Measurements from ENCODE around the gene MYCBP2.

The MYCBP2 gene

DNA sequence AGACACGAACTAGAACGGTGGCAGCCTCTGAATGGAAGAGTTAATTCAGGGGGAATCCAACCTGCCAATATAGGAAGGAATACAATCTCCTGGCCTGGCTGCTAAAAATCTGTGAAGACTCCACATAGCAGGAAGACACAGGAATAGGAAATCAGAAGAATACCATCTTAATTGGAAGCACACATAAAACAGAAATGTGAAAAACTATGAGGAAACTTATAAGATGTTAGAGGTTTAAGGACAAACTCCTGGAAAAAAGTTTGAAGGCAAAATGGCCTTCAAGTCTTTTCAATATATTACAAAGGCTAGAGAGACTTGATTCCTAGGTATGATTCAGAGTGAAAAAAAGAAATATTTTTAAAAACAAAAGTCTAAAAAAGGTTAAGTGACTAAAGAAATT is 221.8 kb downstream of the MYCBP2 start:
- H3K36me3 ChIP-seq (replicated peaks; ENCODE audit: insufficient read depth, low read length): no peaks in the 10 kb centered on the region
- TF ChIP-seq, protein P1, sequence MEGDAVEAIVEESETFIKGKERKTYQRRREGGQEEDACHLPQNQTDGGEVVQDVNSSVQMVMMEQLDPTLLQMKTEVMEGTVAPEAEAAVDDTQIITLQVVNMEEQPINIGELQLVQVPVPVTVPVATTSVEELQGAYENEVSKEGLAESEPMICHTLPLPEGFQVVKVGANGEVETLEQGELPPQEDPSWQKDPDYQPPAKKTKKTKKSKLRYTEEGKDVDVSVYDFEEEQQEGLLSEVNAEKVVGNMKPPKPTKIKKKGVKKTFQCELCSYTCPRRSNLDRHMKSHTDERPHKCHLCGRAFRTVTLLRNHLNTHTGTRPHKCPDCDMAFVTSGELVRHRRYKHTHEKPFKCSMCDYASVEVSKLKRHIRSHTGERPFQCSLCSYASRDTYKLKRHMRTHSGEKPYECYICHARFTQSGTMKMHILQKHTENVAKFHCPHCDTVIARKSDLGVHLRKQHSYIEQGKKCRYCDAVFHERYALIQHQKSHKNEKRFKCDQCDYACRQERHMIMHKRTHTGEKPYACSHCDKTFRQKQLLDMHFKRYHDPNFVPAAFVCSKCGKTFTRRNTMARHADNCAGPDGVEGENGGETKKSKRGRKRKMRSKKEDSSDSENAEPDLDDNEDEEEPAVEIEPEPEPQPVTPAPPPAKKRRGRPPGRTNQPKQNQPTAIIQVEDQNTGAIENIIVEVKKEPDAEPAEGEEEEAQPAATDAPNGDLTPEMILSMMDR (IDR thresholded peaks at IDR 0.05; ENCODE audit: low read length): no peak
- no peak for TF ChIP-seq EZH2 (optimal IDR thresholded peaks at IDR 0.05; ENCODE audit: low read depth, low read length)
- TF ChIP-seq EZH2phosphoT487 (IDR thresholded peaks at IDR 0.05; ENCODE audit: low read length): no peak
- no peaks in the 10 kb centered on the region for H3F3A ChIP-seq (ENCODE audit: insufficient read depth, low read length)
- H3K9me3 ChIP-seq (replicated peaks; ENCODE audit: insufficient read depth, low read length): no peaks in the 10 kb centered on the region
- no peaks in the 10 kb centered on the region for H3K27me3 ChIP-seq (replicated peaks; ENCODE audit: insufficient read depth, low read length)
- H3K9ac ChIP-seq (ENCODE audit: low read length): no peak overlapping the region
- H4K20me1 ChIP-seq (ENCODE audit: insufficient read depth, low read length): no peaks in the 10 kb centered on the region
- H3K9me2 ChIP-seq (replicated peaks; ENCODE audit: insufficient read depth, low read length): no peaks in the 10 kb centered on the region
- no peak overlapping the region for H3K4me3 ChIP-seq (ENCODE audit: low read length)
- H2AFZ ChIP-seq (ENCODE audit: low read length): no peak overlapping the region
- H3K4me2 ChIP-seq (ENCODE audit: low read depth, low read length): no peak overlapping the region
- DNase-seq: no peak
- H3K27ac ChIP-seq (ENCODE audit: low read length): no peak overlapping the region
- H3K4me1 ChIP-seq (ENCODE audit: low read length): no peaks in the 10 kb centered on the region; the same call in 1 of the 2 replicates
- no peaks in the 10 kb centered on the region for H3K79me2 ChIP-seq (ENCODE audit: low read length)

DNA sequence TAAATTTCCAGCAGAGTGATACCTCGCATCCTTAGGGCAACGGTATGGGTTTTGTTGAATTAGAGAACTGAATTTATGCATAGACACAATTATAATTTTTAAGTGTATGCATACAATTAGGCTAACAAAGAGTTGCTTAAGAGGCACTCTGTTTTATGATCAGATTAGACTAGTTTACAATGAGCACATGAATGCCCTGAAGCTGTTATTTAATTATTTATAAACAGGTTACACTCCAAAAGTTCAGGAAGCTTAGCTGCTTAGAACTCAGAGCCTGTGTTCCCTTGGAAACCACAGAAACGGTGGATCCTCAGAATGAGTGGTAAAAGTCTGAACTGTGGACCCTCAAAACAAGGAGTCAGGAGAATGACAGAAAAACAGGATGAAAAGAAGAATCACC is 227.5 kb downstream of the MYCBP2 start:
- Histone ChIP-seq H2AFZ (ENCODE audit: low read length) (no peak overlapping the region), H3K4me1 (ENCODE audit: low read length) (no peaks in the 10 kb centered on the region), H3K36me3 (replicated peaks; ENCODE audit: insufficient read depth, low read length) (0 out of 2 replicates have a peak, but pooled peaks cover 10% of the 10 kb centered on the region), H3K27ac (ENCODE audit: low read length) (no peak overlapping the region), H3F3A (ENCODE audit: insufficient read depth, low read length) (no peaks in the 10 kb centered on the region), H3K79me2 (ENCODE audit: low read length) (no peaks in the 10 kb centered on the region), H3K4me3 (ENCODE audit: low read length) (no peak overlapping the region), H3K9me3 (replicated peaks; ENCODE audit: insufficient read depth, low read length) (no peaks in the 10 kb centered on the region), H3K9ac (ENCODE audit: low read length) (no peak overlapping the region), H4K20me1 (ENCODE audit: insufficient read depth, low read length) (no peaks in the 10 kb centered on the region), H3K4me2 (ENCODE audit: low read depth, low read length) (no peak overlapping the region), H3K9me2 (replicated peaks; ENCODE audit: insufficient read depth, low read length) (no peaks in the 10 kb centered on the region), H3K27me3 (replicated peaks; ENCODE audit: insufficient read depth, low read length) (no peaks in the 10 kb centered on the region)
- DNase-seq: no peak
- no peak for TF ChIP-seq EZH2 (optimal IDR thresholded peaks at IDR 0.05; ENCODE audit: low read depth, low read length)
- no peak for TF ChIP-seq EZH2phosphoT487 (IDR thresholded peaks at IDR 0.05; ENCODE audit: low read length)
- TF ChIP-seq, protein P1 (IDR thresholded peaks at IDR 0.05; ENCODE audit: low read length): no peak

DNA sequence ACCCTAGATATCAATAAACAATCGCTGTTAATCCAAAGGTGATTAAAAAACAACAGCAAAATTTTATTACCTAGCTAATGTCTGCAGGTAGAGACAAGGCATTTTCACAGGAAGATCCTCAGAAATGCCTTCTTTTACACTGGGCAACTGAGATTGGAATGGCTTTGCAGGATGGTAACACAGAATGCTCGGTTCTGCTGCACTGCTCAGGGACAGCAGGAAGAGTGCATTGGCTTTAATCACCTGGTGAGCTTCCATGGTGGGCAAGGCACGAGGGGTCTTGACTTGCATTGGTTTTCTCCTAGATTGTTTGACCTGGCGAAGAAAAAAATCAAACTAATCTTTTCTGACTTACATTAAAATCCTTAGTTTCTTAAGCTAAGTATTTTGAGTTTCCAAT is 231.6 kb downstream of the MYCBP2 start:
- Histone ChIP-seq H3K36me3 (replicated peaks; ENCODE audit: insufficient read depth, low read length) (0 out of 2 replicates have a peak, but pooled peaks cover 12% of the 10 kb centered on the region), H3K4me1 (ENCODE audit: low read length) (no peaks in the 10 kb centered on the region), H3K4me3 (ENCODE audit: low read length) (no peak overlapping the region), H3F3A (ENCODE audit: insufficient read depth, low read length) (no peaks in the 10 kb centered on the region), H3K27me3 (replicated peaks; ENCODE audit: insufficient read depth, low read length) (no peaks in the 10 kb centered on the region), H3K9ac (ENCODE audit: low read length) (no peak overlapping the region), H2AFZ (ENCODE audit: low read length) (no peak overlapping the region), H3K9me2 (replicated peaks; ENCODE audit: insufficient read depth, low read length) (no peaks in the 10 kb centered on the region), H3K4me2 (ENCODE audit: low read depth, low read length) (no peak overlapping the region), H3K9me3 (replicated peaks; ENCODE audit: insufficient read depth, low read length) (no peaks in the 10 kb centered on the region), H4K20me1 (ENCODE audit: insufficient read depth, low read length) (no peaks in the 10 kb centered on the region), H3K27ac (ENCODE audit: low read length) (no peak overlapping the region), H3K79me2 (ENCODE audit: low read length) (no peaks in the 10 kb centered on the region)
- TF ChIP-seq EZH2phosphoT487 (IDR thresholded peaks at IDR 0.05; ENCODE audit: low read length) (no peak), EZH2 (optimal IDR thresholded peaks at IDR 0.05; ENCODE audit: low read depth, low read length) (no peak)
- TF ChIP-seq, protein P1 (IDR thresholded peaks at IDR 0.05; ENCODE audit: low read length): no peak
- no peak for DNase-seq

Data from MM.1S (cell line).